NT2/D1 (cell line): ENCODE results near the gene ANO9.

Source experiments
- DNase-seq: peaks from one replicate; pipeline ENCODE4 v3.0.0-alpha.2; 2011; ENCODE audit warnings: low read depth, low spot score
- H3K27me3 ChIP-seq: 2 replicates; pipeline ENCODE4 v1.6.0; 2011; ENCODE audit warnings: mild to moderate bottlenecking; ENCODE audit not compliant: insufficient read length, insufficient read depth
- H3K36me3 ChIP-seq: 2 replicates; pipeline ENCODE4 v1.6.1; 2011; ENCODE audit warnings: mild to moderate bottlenecking, low read length, mixed read lengths; ENCODE audit not compliant: insufficient read depth, insufficient read length
- H3K4me1 ChIP-seq: 2 replicates; pipeline ENCODE4 v1.5.1; 2011; ENCODE audit not compliant: insufficient read depth, insufficient read length
- H3K4me3 ChIP-seq: 2 replicates; pipeline ENCODE4 v1.5.1; 2011; ENCODE audit warnings: low read depth; ENCODE audit not compliant: insufficient read length
- H3K9ac ChIP-seq: 2 replicates; pipeline ENCODE4 v1.6.0; 2011; ENCODE audit warnings: low read depth; ENCODE audit not compliant: insufficient read length
- H3K9me3 ChIP-seq: 2 replicates; pipeline ENCODE4 v1.5.1; 2011; ENCODE audit warnings: mild to moderate bottlenecking, low read length; ENCODE audit not compliant: insufficient read depth
- SUZ12 ChIP-seq: IDR thresholded peaks from 2 replicates; pipeline ENCODE4 v1.6.1; 2011; ENCODE audit not compliant: insufficient read length, insufficient read depth; ENCODE audit errors: extremely low read depth
- YY1 ChIP-seq: IDR thresholded peaks from 2 replicates; pipeline ENCODE4 v1.6.1; 2011; ENCODE audit not compliant: insufficient read length, insufficient read depth
- ZNF274 ChIP-seq: IDR thresholded peaks from 2 replicates; pipeline ENCODE4 v1.6.1; 2011; ENCODE audit warnings: mild to moderate bottlenecking, low read depth, low read length

The ANO9 gene, protein sequence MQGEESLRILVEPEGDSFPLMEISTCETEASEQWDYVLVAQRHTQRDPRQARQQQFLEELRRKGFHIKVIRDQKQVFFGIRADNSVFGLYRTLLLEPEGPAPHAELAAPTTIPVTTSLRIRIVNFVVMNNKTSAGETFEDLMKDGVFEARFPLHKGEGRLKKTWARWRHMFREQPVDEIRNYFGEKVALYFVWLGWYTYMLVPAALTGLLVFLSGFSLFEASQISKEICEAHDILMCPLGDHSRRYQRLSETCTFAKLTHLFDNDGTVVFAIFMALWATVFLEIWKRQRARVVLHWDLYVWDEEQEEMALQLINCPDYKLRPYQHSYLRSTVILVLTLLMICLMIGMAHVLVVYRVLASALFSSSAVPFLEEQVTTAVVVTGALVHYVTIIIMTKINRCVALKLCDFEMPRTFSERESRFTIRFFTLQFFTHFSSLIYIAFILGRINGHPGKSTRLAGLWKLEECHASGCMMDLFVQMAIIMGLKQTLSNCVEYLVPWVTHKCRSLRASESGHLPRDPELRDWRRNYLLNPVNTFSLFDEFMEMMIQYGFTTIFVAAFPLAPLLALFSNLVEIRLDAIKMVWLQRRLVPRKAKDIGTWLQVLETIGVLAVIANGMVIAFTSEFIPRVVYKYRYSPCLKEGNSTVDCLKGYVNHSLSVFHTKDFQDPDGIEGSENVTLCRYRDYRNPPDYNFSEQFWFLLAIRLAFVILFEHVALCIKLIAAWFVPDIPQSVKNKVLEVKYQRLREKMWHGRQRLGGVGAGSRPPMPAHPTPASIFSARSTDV

DNA sequence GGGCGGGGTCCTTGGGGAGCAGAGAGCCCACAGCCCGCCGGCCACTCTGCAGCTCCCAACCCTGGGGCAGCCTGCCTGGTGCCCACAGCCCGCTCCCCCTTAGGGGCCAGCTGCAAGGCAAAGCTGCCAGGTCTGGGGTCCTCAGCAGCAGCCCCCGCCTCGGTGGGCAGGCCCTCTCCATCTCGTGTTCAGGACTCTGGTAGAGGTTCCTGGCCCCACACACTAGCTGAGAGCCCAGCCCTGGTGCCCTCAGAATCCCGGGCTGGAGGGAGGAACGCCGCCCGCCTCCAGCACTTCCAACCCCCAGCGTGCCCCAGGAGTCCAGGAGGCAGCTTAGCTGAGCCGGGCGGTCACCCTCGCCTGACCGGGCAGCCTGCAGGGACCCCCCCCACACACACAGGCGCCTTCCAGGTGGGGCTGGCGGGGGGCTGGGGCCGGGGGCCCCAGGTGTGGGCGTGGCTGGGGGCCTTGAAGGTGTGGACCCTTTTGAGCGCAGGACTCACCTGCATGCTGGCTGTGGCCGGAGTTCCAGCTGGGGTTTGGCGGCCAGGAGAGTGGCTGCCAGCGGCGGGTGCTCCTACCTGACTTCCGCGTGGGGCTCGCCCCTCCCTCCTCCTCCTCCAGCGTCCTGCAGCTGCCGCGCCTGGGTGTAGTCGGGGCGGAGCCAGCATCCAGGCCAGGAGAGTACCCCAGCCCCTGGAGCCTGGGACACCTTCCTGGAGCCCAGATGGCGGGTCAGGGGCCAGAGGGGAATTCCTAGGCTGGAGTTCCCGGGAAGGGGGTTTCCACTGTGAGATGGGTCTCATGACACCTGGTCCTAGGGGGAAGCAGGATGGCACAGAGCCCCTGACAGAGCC is at the start of gene ANO9:
Gene ANO9 (minus strand): TSS at position 594 of the 857 bp plus-strand sequence. CDS start 85 bp downstream, at position 509.
- DNase-seq: no peak
- Histone ChIP-seq H3K4me1 (peaks cover 23% of the 10 kb centered on the region), H3K9me3 (no peaks in the 10 kb centered on the region; the same call in 1 of the 2 replicates), H3K9ac (peak within 1 kb of the TSS; percentile 70), H3K4me3 (peak within 1 kb of the TSS; percentile 24), H3K36me3 (no peaks in the 10 kb centered on the region), H3K27me3 (no peaks in the 10 kb centered on the region)
- no peak for TF ChIP-seq SUZ12

DNA sequence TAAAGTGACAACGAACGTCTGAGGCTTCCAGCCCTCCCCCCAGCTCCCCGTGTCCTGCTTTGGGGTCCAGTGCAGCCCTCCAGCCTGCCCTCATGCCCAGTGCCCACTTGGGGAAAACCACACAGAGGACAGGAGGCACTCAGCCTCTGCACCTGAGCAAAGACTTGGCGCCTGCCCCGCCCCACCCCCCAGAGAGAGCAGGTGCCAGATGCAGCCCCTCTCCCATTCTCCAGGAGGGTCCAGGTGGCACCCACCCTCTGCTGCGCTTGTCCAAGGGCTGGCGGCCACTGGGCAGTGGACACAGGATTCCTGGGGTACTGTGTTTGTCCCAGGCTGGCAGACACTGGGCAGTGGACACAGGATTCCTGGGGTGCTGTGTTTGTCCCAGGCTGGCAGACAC is 49.5 kb upstream of the ANO9 start:
- Histone ChIP-seq H3K27me3 (no peaks in the 10 kb centered on the region), H3K4me3 (no peak overlapping the region), H3K9ac (no peak overlapping the region), H3K9me3 (no peaks in the 10 kb centered on the region), H3K4me1 (peaks cover 2% of the 10 kb centered on the region), H3K36me3 (peaks cover 87% of the 10 kb centered on the region)
- no peak for TF ChIP-seq ZNF274
- TF ChIP-seq YY1: no peak
- no peak for TF ChIP-seq SUZ12
- DNase-seq: no peak

DNA sequence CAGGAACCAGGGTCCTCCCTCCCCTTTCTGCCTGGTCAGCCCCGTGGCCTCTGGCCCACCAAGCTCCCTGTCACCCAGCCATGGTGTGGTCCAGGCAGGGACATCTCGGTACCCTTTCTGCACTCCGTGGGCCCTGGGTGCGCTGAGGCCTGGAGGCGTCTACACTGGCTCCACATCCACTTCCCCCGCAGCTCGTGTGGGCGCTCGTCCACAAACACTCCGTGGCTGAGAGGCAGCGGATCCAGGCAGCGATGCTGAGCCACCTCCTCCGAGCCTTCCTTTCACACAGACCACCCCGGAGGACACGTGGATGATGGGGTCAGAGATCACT is 49.1 kb upstream of the ANO9 start:
- H3K9ac ChIP-seq: no peak overlapping the region
- no peaks in the 10 kb centered on the region for H3K9me3 ChIP-seq
- no peak for DNase-seq
- H3K27me3 ChIP-seq: no peaks in the 10 kb centered on the region
- TF ChIP-seq YY1 (no peak), SUZ12 (no peak)
- peaks cover 2% of the 10 kb centered on the region for H3K4me1 ChIP-seq
- no peak overlapping the region for H3K4me3 ChIP-seq
- peaks cover 85% of the 10 kb centered on the region for H3K36me3 ChIP-seq

DNA sequence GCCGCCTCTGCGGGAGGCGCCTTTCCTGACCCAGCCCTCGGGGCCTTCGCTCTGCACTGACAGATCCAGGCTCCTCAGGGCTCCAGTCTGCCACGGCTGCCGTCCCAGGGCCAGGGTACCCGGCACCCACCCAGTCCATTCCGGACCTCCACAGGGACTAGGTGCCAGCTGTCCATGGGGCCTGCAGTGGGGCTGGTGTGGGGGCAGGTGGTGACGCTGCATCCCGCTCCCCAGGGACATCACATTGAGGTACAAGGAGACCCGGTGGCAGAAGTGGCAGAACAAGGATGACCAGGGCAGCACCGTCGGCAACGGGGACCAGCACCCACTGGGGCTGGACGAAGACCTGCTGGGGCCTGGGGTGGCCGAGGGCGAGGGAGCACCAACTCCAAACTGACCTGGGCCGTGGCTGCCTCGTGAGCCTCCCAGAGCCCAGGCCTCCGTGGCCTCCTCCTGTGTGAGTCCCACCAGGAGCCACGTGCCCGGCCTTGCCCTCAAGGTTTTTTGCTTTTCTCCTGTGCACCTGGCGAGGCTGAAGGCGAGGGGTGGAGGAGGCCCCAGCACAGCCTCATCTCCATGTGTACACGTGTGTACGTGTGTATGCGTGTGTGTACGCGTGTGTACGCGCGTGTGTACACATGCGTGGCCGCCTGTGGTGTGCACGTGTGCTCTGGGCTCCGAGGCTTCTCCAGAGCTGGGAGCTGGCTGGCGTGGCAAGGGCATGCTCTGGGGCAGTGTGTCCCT is 48.5 kb upstream of the ANO9 start:
- no peak overlapping the region for H3K9ac ChIP-seq
- TF ChIP-seq ZNF274: no peak
- TF ChIP-seq YY1: no peak
- no peak for TF ChIP-seq SUZ12
- peaks cover 82% of the 10 kb centered on the region for H3K36me3 ChIP-seq
- no peaks in the 10 kb centered on the region for H3K27me3 ChIP-seq
- peaks cover 2% of the 10 kb centered on the region for H3K4me1 ChIP-seq
- H3K9me3 ChIP-seq: no peaks in the 10 kb centered on the region
- DNase-seq: no peak
- H3K4me3 ChIP-seq: no peak overlapping the region

DNA sequence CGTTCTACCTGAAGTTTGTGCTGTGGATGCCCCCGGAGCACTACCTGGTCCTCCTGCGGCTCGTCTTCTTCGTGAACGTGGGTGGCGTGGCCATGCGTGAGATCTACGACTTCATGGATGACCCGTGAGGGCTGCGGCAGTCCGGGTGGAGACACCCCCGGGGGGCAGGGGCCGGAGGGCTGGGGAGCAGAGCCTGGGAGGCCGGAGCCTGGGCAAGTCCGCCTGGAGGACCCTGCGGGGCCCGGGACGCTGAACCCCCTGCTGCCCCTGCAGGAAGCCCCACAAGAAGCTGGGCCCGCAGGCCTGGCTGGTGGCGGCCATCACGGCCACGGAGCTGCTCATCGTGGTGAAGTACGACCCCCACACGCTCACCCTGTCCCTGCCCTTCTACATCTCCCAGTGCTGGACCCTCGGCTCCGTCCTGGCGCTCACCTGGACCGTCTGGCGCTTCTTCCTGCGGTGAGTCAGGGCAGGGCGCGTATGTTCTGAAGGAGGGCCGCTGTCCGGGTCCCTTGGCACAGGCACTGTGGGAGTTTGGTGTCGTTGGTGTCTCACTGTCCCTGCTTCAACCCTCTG is 47.9 kb upstream of the ANO9 start:
- Histone ChIP-seq H3K4me1 (peaks cover 2% of the 10 kb centered on the region), H3K27me3 (no peaks in the 10 kb centered on the region), H3K36me3 (peaks cover 82% of the 10 kb centered on the region), H3K9me3 (no peaks in the 10 kb centered on the region), H3K9ac (no peak overlapping the region), H3K4me3 (no peak overlapping the region)
- TF ChIP-seq SUZ12: no peak
- TF ChIP-seq ZNF274: no peak
- no peak for TF ChIP-seq YY1
- DNase-seq: no peak

DNA sequence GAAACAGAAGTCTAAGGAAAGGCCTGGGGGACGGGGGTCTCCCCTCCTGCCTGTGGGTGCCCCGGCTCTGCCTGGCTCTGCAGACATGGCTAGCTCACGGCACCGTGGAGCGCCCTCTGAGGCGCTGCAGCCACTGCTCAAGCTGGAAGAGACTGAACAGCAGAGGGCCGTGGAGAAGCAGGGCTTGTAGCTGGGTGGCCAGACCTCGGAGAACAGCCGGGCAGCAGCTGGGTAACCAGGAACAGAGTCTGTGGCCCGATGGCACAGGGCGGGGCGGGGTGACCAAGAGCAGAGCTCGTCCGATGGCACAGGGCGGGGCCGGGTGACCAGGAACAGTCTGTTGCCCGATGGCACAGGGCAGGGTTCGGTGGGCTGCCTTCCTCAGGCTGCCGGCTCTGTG is 47.2 kb upstream of the ANO9 start:
- no peaks in the 10 kb centered on the region for H3K9me3 ChIP-seq
- peaks cover 80% of the 10 kb centered on the region for H3K36me3 ChIP-seq
- no peak for DNase-seq
- H3K4me3 ChIP-seq: no peak overlapping the region
- TF ChIP-seq ZNF274 (no peak), SUZ12 (no peak)
- no peaks in the 10 kb centered on the region for H3K27me3 ChIP-seq
- no peak overlapping the region for H3K9ac ChIP-seq
- H3K4me1 ChIP-seq: peaks cover 2% of the 10 kb centered on the region
